ENCODE data around the gene NOL4.
"Not testable (repeated sequence)": the region's sequence is repeated elsewhere in the genome, so short reads cannot be mapped to it uniquely, and the experiment has no call there.

NOL4 gene, protein sequence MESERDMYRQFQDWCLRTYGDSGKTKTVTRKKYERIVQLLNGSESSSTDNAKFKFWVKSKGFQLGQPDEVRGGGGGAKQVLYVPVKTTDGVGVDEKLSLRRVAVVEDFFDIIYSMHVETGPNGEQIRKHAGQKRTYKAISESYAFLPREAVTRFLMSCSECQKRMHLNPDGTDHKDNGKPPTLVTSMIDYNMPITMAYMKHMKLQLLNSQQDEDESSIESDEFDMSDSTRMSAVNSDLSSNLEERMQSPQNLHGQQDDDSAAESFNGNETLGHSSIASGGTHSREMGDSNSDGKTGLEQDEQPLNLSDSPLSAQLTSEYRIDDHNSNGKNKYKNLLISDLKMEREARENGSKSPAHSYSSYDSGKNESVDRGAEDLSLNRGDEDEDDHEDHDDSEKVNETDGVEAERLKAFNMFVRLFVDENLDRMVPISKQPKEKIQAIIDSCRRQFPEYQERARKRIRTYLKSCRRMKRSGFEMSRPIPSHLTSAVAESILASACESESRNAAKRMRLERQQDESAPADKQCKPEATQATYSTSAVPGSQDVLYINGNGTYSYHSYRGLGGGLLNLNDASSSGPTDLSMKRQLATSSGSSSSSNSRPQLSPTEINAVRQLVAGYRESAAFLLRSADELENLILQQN

DNA sequence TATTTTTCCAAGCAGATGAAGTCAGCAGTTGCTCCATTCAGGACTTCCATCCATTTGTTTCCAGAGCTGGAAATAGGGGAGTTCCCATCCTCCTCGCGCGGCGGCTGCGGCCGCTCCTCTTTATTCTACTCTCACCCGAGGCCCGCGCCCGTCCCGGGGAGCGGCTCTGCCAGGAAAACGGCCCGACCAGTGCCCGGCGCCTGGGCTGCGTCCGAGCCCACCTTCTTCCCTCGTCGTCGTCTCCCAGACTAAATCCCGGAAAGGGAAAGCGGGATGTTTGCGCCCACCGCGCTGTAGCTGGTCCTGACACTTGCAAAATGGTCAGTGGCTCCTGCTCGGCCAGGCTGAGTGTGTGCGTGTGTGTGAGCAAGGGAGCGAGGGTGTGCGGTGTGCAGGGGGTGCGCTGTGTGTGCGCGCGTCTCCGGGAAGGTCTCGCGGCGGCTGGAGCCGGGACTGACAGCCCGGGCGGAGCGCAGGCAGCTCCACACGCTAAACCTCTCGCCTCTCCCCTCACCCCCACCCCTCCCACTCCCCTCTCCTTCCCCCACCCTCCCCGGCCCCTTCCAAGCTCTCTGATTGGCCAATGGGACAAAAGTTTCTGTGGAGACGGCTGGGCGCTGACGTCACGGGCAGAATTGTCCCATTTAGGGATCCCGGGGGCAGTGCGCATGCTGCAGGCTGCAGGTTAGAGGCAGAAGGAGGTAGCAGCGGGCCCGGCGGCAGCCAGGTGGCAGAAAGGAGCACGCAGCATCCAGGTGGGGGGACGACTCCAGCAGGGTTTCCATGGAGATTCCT lies at the start of gene NOL4:
Gene NOL4 (minus strand): TSS at position 491 of the 795 bp plus-strand sequence. CDS start 1,660 bp downstream, outside the sequence.
- TF ChIP-seq, protein P1, sequence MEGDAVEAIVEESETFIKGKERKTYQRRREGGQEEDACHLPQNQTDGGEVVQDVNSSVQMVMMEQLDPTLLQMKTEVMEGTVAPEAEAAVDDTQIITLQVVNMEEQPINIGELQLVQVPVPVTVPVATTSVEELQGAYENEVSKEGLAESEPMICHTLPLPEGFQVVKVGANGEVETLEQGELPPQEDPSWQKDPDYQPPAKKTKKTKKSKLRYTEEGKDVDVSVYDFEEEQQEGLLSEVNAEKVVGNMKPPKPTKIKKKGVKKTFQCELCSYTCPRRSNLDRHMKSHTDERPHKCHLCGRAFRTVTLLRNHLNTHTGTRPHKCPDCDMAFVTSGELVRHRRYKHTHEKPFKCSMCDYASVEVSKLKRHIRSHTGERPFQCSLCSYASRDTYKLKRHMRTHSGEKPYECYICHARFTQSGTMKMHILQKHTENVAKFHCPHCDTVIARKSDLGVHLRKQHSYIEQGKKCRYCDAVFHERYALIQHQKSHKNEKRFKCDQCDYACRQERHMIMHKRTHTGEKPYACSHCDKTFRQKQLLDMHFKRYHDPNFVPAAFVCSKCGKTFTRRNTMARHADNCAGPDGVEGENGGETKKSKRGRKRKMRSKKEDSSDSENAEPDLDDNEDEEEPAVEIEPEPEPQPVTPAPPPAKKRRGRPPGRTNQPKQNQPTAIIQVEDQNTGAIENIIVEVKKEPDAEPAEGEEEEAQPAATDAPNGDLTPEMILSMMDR (IDR thresholded peaks at IDR 0.05; ENCODE audit: low read depth, low read length), result no peak
- DNase-seq (ENCODE audit: low read depth in 2 of 2), result peak; percentile 0 to 3
- H3K4me3 ChIP-seq (replicated peaks in 1 of 2; ENCODE audit: low read depth in 2 of 2, low read length in 2 of 2), result peak within 1 kb of the TSS; percentile 22 to 33

- H3K4me3 ChIP-seq (replicated peaks in 1 of 2; ENCODE audit: low read depth in 2 of 2, low read length in 2 of 2); DNase-seq (ENCODE audit: low read depth in 2 of 2): not testable (repeated sequence)
Observed at GRCh38 chr18:34266029-34266428, 41.3 kb upstream of the NOL4 start.

DNA sequence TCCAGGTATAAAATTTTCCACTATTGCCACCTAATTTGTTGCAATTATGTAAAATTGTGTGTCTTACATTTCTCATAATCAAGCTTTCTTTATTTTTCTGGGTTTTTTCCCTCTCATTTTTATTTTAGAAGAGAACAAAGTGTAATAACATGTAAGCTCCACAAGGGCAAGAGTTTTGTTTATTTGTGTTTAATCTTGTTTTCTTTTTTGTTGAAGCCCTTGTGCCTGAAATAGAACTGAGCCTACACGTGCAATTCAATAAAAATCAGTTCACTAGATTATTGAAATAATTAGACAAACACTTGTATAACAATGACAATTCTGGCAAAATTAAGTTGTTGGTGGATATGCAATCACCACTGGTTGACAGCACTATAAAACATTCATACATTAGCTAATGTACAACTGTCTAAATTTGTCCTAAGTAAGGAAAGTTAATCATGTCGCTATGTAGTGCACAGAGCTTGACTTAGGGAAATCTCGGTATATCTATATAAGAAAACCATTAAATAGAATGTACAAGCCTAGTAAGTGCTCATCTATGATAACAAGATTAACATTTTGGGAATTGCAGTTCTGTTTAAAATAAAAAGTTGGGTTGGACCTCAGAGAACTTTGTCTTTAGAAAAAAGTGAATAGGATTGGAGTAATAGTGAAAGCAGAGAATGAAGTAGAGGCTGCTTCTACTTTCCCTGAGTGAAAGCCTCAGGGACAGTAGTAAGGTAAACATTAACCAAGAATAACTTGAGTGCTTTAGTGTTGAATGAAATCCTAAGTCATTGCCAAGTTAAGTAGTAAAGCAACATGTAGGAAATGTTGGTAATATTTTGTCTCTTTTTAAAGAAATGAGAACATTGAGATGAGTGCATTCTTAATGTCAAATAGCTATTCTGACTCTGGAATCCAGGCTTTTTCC lies 37.4 kb upstream of the NOL4 start:
- TF ChIP-seq, protein P1 (IDR thresholded peaks at IDR 0.05; ENCODE audit: low read depth, low read length), result no peak
- DNase-seq (ENCODE audit: low read depth in 2 of 2), result no peak
- H3K4me3 ChIP-seq (replicated peaks in 1 of 2; ENCODE audit: low read depth in 2 of 2, low read length in 2 of 2), result no peak overlapping the region

GRCh38 chr18:34258176-34258575 lies 33.5 kb upstream of the NOL4 start:
- TF ChIP-seq, protein P1 (IDR thresholded peaks at IDR 0.05; ENCODE audit: low read depth, low read length), result no peak
- no peak overlapping the region for H3K4me3 ChIP-seq (replicated peaks in 1 of 2; ENCODE audit: low read depth in 2 of 2, low read length in 2 of 2)
- no peak for DNase-seq (ENCODE audit: low read depth in 2 of 2)

DNA sequence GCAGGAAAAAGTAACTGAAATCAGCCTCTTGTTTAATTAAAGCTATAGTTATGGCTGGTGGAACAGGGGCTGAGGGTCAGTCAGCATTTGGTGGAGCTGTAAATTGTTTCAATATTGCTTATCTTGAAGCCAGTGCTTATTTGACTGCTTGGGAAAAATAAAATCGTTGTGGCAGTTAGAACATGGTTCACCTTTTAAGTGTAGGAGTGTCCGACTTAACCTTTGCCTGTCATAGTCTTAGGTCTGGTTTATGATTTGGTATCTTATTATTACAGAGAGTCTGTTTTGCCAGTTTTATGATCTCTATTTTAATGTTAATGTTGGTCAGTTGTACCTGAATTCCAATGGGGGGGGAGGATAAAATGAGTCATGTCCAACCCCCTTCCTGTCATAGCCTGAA lies 27.2 kb upstream of the NOL4 start:
- DNase-seq (ENCODE audit: low read depth in 2 of 2), result no peak
- TF ChIP-seq, protein P1 (IDR thresholded peaks at IDR 0.05; ENCODE audit: low read depth, low read length), result no peak
- no peak overlapping the region for H3K4me3 ChIP-seq (replicated peaks in 1 of 2; ENCODE audit: low read depth in 2 of 2, low read length in 2 of 2)

DNA sequence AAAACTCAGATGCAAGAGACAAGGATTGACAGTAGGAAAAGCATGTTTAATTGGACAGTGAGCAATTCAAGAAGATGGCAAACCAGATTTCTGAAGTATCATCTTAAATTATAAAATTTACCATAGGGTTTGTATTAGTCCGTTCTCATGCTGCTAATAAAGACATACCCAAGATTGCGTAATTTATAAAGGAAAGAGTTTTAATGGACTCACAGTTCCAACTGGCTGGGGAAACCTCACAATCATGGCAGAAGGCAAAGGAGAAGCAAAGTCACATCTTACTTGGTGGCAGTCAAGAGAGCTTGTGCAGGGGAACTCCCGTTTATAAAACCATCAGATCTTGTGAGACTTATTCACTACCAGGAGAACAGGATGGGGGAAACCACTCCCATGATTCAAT lies 24.0 kb upstream of the NOL4 start:
- H3K4me3 ChIP-seq (replicated peaks in 1 of 2; ENCODE audit: low read depth in 2 of 2, low read length in 2 of 2), result no peak overlapping the region
- TF ChIP-seq, protein P1 (IDR thresholded peaks at IDR 0.05; ENCODE audit: low read depth, low read length), result no peak
- no peak for DNase-seq (ENCODE audit: low read depth in 2 of 2)
